GM19467 (cell line): Measurements from ENCODE around the gene SYT3.

Experiments
- ATAC-seq: cut with Tn5 transposase; IDR thresholded peaks from one replicate; pipeline ENCODE4 v1.9.1; 2021; ENCODE audit warnings: mild to moderate bottlenecking, moderate library complexity; ENCODE audit not compliant: unreplicated experiment

The SYT3 gene

DNA sequence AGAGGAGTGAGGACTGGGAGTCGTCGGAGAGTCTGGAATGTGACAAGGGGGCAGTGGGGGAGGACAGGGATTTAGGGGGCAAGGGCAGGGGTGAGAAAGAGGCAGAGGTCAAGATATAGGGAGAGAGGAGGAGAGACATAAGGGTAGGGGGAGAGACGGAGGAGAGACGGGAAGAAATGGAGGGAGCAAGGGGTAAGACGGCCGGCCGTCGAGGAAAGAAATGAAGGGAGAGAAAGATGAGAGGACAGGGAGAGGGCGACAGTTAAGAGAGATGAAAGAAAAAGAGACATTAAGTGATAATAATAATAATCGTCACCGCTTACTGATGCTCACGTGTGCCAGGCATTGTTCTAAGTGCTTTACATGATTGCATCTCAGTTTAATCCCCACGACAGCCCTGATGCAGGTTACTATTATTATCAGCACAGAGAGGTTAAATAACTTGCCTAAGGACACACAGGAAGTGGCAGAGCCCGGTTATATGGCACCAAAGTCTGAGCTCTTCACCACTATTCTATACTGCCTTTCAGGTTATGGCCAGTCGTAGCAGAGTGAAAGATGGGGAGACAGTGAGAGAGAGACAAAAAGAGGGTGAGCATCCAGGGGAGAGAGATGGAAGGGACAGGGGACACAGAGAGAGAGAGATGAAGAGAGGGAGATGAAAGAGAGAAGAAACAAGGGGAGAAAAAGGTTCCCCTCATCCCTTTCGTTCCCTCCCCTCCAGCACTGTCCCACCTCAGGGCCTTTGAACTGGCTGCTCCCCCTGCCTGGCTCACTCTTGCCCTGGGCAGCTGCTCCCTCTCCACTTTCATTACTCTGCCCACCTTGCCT is 23.2 kb upstream of the SYT3 start:
- no peak for ATAC-seq

GRCh38 chr19:50661766-50662650 is 22.3 kb upstream of the SYT3 start:
- no peak for ATAC-seq

DNA sequence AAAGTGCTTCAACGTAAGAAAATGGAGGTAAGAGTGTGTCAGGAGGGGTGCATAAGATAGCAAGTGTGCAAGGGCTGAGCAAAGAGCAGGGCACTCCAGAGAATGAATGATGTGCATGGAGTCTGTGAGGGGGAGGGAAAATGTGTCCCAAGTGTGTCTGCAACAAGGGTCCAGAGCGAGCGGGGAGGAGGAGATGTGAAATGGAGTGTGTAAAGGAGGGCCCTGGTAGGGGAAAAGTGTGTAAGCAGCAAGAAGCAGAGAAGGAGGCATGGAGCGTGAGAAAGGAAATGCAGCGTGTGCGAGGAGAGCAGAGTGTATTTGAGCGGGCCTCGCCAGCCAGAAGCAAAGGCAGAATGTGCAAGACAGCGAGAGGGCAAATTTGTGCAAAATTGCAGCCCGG is 21.3 kb upstream of the SYT3 start:
- ATAC-seq: no peak

- no peak for ATAC-seq
Observed at GRCh38 chr19:50660088-50660366, 20.3 kb upstream of the SYT3 start.

DNA sequence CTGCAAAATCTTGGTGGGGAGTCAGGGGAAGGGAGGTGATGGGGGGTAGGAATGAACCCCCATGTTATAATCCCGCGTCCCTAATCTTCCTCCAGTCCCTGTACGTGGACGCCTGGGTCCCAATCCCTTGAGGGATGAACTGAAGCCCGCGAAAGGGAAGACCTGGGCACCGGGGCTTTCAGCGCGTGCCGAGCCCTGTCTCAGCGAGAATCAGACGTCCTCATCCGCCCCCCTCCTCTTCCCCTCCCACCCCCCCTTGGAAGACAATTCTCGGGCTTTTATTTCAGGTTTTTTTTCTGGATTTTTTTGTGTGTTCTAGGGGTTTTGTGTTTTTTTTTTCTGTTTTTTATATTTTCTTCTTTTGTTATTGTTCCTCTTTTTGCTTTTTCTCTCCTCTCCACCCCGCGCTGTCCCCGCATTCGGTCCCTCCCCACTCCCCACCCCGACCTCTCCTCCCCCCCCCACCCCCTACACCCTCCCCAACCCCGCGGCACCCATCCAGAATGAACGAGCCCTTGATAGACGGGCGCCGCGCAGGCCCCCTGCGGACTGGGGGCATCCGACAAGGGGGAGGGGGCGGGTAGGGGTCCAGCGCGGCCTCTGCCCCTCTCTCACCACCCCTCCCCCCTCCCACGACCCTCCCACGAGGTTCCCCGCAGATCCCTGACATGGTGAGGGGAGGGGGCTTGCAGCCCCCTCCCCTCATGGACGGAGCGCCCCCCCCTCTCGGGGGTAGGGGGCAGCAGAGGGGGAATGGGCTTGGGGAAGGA is 19.8 kb upstream of the SYT3 start:
- no peak for ATAC-seq

GRCh38 chr19:50658441-50659317 is 19.0 kb upstream of the SYT3 start:
- no peak for ATAC-seq

GRCh38 chr19:50657712-50658440 is 18.2 kb upstream of the SYT3 start:
- no peak for ATAC-seq

- ATAC-seq: no peak
Observed at GRCh38 chr19:50657222-50657669, 17.6 kb upstream of the SYT3 start.

DNA sequence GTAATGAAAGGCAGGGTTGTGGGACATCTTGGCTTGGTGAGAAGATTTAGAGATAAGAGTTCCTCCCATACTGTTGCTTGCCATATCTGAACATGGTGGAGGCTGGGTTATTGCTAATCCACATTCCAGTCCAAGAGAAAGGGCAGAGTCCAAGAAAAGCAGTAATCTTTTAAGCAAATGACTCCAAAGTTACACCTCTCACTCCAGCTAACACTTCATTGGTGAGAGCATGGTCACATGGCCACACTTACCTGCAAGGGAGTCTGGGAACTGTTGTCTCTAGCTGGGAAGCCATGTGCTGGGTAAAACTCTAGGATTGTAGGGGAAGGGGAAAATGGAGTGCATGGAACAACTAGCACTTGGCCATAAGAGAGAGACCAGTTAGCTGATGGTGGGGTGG is 15.2 kb upstream of the SYT3 start:
- ATAC-seq: no peak

- ATAC-seq: no peak
Observed at GRCh38 chr19:50652722-50653121, 13.0 kb upstream of the SYT3 start.

- ATAC-seq: no peak
Observed at GRCh38 chr19:50651174-50651573, 11.5 kb upstream of the SYT3 start.

- ATAC-seq: no peak
Observed at GRCh38 chr19:50649433-50650391, 10.0 kb upstream of the SYT3 start, which contains the start of gene C19orf81. Gene C19orf81 (plus strand): TSS chr19:50649445. CDS start chr19:50649445, 0 bp downstream.

- no peak for ATAC-seq
Observed at GRCh38 chr19:50648659-50649058, 9.0 kb upstream of the SYT3 start.

DNA sequence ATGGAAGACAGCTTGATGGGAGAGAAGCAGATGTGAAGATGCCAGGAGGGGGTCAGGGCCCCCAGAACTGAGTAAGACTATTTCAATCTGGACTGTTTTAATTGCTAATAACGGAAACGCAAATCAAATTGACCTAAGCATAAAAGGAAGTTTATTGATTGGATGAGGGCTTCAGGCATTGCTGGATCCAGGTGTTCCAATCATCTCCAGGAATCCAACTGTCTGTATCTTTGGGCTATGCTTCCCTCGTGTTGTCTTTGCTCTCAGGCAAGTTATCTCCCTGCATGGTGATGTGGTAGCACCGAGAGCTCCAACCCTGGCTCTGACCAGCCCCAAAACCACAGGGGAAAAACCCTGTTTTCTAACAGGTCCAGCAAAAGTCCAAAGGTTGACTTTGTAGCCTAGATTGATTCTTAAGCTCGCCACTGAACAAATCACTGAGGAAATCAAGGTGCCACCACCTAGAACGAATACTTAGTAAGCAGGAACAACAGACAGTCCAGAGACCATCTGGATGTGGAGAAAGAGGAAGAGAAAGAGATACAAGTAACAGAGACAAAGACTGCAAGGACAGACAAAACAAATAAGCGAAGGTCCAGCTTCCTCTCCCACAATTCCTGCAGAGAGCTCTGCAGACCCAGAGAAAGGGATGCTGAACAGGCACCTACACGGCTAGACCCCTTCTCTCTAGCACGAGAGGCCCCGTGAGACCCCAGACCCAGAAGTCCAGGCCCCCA is 8.4 kb upstream of the SYT3 start:
- ATAC-seq: no peak

- ATAC-seq: no peak
Observed at GRCh38 chr19:50646074-50646807, 6.6 kb upstream of the SYT3 start.

GRCh38 chr19:50645107-50645506 is 5.4 kb upstream of the SYT3 start:
- ATAC-seq: no peak

GRCh38 chr19:50644315-50644915 is 4.7 kb upstream of the SYT3 start:
- no peak for ATAC-seq
